ENCODE results near the gene FFAR3. TPM values are rescaled to one million over a fixed set of nuclear protein-coding genes. Genes with fewer than 3 reads are reported as not detected.

Gene FFAR3
- total and polyA plus RNA-seq, 9 of the 15 experiments (the other 6 are each of a cell fraction or from before 2014, with no cell fraction given): not detected

GRCh38 chr19:35380450-35381124 lies 22.3 kb downstream of the FFAR3 start (continued):
- TF ChIP-seq, protein P1, sequence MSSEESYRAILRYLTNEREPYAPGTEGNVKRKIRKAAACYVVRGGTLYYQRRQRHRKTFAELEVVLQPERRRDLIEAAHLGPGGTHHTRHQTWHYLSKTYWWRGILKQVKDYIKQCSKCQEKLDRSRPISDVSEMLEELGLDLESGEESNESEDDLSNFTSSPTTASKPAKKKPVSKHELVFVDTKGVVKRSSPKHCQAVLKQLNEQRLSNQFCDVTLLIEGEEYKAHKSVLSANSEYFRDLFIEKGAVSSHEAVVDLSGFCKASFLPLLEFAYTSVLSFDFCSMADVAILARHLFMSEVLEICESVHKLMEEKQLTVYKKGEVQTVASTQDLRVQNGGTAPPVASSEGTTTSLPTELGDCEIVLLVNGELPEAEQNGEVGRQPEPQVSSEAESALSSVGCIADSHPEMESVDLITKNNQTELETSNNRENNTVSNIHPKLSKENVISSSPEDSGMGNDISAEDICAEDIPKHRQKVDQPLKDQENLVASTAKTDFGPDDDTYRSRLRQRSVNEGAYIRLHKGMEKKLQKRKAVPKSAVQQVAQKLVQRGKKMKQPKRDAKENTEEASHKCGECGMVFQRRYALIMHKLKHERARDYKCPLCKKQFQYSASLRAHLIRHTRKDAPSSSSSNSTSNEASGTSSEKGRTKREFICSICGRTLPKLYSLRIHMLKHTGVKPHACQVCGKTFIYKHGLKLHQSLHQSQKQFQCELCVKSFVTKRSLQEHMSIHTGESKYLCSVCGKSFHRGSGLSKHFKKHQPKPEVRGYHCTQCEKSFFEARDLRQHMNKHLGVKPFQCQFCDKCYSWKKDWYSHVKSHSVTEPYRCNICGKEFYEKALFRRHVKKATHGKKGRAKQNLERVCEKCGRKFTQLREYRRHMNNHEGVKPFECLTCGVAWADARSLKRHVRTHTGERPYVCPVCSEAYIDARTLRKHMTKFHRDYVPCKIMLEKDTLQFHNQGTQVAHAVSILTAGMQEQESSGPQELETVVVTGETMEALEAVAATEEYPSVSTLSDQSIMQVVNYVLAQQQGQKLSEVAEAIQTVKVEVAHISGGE (CRISPR knock-in tag; IDR thresholded peaks at IDR 0.05): peak in 1 of 3 experiments; percentile 74; a peak in 2 of 6 replicates
- TF ChIP-seq, protein P2, sequence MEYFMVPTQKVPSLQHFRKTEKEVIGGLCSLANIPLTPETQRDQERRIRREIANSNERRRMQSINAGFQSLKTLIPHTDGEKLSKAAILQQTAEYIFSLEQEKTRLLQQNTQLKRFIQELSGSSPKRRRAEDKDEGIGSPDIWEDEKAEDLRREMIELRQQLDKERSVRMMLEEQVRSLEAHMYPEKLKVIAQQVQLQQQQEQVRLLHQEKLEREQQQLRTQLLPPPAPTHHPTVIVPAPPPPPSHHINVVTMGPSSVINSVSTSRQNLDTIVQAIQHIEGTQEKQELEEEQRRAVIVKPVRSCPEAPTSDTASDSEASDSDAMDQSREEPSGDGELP (CRISPR knock-in tag; IDR thresholded peaks at IDR 0.05; ENCODE audit: borderline replicate concordance): peak; percentile 44
- peak; percentile 81; the same call in 1 of the 2 replicates for TF ChIP-seq ZNF511 (CRISPR knock-in tag; IDR thresholded peaks at IDR 0.05)
- peak; percentile 47; the same call in 1 of the 2 replicates for TF ChIP-seq ZNF263 (CRISPR knock-in tag; IDR thresholded peaks at IDR 0.05; ENCODE audit: borderline replicate concordance)
- TF ChIP-seq DMBX1 (CRISPR knock-in tag; IDR thresholded peaks at IDR 0.05; ENCODE audit: borderline replicate concordance): peak; percentile 62; the same call in 1 of the 2 replicates
- no peak for TF ChIP-seq SMARCA5 (IDR thresholded peaks at IDR 0.05)
- no peak for TF ChIP-seq ZNF121 (CRISPR knock-in tag; conservative IDR thresholded peaks at IDR 0.05)
- TF ChIP-seq MYC (IDR thresholded peaks at IDR 0.05; ENCODE audit: low read depth, low read length): peak; percentile 87
- no peak for TF ChIP-seq MYC (CRISPR knock-in tag; IDR thresholded peaks at IDR 0.05; ENCODE audit: borderline replicate concordance, low read depth)
- TF ChIP-seq YY1 (IDR thresholded peaks at IDR 0.05; ENCODE audit: borderline replicate concordance in 1 of 3, control insufficient read depth in 1 of 3, extremely low read depth in 1 of 3, insufficient read depth in 3 of 3, insufficient read length in 1 of 3, insufficient replicate concordance in 2 of 3, low read depth in 1 of 3, low read length in 2 of 3): peak in 2 of 3 experiments; percentile 12 to 35
- TF ChIP-seq, protein P3, sequence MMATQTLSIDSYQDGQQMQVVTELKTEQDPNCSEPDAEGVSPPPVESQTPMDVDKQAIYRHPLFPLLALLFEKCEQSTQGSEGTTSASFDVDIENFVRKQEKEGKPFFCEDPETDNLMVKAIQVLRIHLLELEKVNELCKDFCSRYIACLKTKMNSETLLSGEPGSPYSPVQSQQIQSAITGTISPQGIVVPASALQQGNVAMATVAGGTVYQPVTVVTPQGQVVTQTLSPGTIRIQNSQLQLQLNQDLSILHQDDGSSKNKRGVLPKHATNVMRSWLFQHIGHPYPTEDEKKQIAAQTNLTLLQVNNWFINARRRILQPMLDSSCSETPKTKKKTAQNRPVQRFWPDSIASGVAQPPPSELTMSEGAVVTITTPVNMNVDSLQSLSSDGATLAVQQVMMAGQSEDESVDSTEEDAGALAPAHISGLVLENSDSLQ (IDR thresholded peaks at IDR 0.05): peak; percentile 81
- TF ChIP-seq COPS2 (conservative IDR thresholded peaks at IDR 0.05): no peak
- no peak for TF ChIP-seq EWSR1 (IDR thresholded peaks at IDR 0.05; ENCODE audit: borderline replicate concordance, low read depth, partially characterized antibody)
- TF ChIP-seq ELF2 (CRISPR knock-in tag; IDR thresholded peaks at IDR 0.05): no peak
- TF ChIP-seq ZEB2 (IDR thresholded peaks at IDR 0.05): peak; percentile 80; the same call in 1 of the 2 replicates
- TF ChIP-seq, protein P4, sequence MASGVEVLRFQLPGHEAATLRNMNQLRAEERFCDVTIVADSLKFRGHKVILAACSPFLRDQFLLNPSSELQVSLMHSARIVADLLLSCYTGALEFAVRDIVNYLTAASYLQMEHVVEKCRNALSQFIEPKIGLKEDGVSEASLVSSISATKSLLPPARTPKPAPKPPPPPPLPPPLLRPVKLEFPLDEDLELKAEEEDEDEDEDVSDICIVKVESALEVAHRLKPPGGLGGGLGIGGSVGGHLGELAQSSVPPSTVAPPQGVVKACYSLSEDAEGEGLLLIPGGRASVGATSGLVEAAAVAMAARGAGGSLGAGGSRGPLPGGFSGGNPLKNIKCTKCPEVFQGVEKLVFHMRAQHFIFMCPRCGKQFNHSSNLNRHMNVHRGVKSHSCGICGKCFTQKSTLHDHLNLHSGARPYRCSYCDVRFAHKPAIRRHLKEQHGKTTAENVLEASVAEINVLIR (CRISPR knock-in tag; IDR thresholded peaks at IDR 0.05): peak; percentile 15; the same call in 1 of the 2 replicates
- TF ChIP-seq THRAP3 (IDR thresholded peaks at IDR 0.05; ENCODE audit: borderline replicate concordance): no peak
